AG09309 (cell line): Measurements from ENCODE around the gene HIVEP3.

Experiments used
- DNase-seq: peaks from one replicate; pipeline ENCODE4 v3.0.0-alpha.2; 2010; ENCODE audit warnings: low read depth
- H3K4me3 ChIP-seq: 2 replicates; pipeline ENCODE4 v1.5.1; 2011; ENCODE audit warnings: mild to moderate bottlenecking, low read depth, low read length, moderate library complexity; ENCODE audit not compliant: control insufficient read depth
- CTCF ChIP-seq: IDR thresholded peaks from 2 replicates; pipeline ENCODE4 v1.5.1; 2011; ENCODE audit warnings: mild to moderate bottlenecking, low read depth, low read length, inconsistent platforms; ENCODE audit not compliant: insufficient read depth, control insufficient read depth; ENCODE audit errors: missing control alignments

The HIVEP3 gene

GRCh38 chr1:41614818-41615217, 303.9 kb downstream of the HIVEP3 start:
- no peak for TF ChIP-seq CTCF
- DNase-seq = no peak
- no peak overlapping the region for H3K4me3 ChIP-seq

- no peak overlapping the region for H3K4me3 ChIP-seq
- DNase-seq = peak; percentile 70
- no peak for TF ChIP-seq CTCF
These were observed 304.8 kb downstream of the HIVEP3 start for GRCh38 chr1:41613689-41614574.

GRCh38 chr1:41612953-41613352, 305.8 kb downstream of the HIVEP3 start:
- TF ChIP-seq CTCF = no peak
- H3K4me3 ChIP-seq = no peak overlapping the region
- DNase-seq = no peak

- DNase-seq = no peak
- no peak for TF ChIP-seq CTCF
- no peak overlapping the region for H3K4me3 ChIP-seq
These were observed 306.7 kb downstream of the HIVEP3 start for GRCh38 chr1:41611932-41612450.

GRCh38 chr1:41611068-41611931, 307.4 kb downstream of the HIVEP3 start:
- H3K4me3 ChIP-seq = no peak overlapping the region
- TF ChIP-seq CTCF = no peak
- no peak for DNase-seq

- DNase-seq = no peak
- TF ChIP-seq CTCF = no peak
- no peak overlapping the region for H3K4me3 ChIP-seq
These were observed 308.4 kb downstream of the HIVEP3 start for GRCh38 chr1:41610361-41610760.
